ENCODE measurements around the gene SPOCK1.
"Not testable (repeated sequence)": the region's sequence is repeated elsewhere in the genome, so short reads cannot be mapped to it uniquely, and the experiment has no call there.

The SPOCK1 gene

DNA sequence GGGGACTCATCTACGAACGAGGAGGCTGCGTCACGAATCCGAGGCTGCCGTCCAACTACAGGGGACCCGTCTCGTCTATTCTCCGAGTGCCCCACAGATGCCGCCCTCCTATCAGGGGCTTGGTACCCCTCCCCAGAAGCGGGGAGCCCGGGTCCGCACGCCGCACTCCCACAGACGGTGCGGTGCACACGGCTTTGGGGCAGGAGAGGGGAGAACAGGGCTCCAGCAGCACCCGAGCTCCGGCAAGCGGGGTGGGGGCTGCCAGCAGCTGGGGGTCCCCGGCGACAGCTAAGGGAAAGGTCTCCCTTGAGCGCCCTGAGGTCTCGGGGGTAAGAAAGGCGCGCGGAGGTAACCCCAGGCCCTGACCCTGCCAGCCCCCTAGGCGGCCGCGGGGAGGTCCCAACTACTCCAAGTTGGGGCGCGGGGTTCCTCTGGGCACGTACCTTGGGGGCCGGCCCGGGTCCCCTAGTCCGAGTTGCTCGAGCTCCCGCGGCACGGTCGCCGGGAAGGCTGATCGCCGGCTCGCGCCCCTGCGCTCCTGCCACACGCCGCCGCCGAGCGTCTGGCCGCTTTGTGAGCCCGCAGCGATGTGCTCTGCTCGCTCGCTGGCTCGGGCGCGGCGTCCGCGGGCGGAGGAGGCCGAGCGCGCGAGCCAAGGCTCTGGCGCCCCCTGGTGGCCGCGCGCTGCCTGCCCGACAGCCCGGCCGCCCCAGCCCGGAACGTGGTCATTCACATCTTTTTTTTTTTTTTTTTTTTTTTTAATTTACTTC, at the start of gene SPOCK1:
TSS of gene SPOCK1 (minus strand) at position 591 of the 770 bp plus-strand sequence.
- DNase-seq = peak; percentile 41

DNA sequence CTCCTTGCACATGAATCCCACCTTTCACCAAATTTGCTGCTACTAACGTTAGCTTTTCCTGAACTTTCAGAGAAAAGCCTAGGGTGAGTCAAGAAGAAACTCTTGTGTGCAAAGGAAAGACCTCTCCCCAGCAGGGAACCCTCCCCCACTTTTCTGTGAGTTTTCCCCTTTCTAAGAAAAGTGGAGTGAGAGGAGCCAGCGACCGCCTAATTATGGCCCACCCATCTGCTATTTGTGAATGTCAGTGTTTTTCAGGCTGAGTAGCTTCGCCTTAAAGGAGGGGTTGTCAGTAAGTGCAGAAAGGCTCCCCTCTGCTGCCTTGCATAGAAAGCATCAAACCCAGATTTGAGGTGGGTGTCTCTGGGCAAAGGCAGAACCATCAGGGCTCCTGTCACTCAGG, 46.8 kb upstream of the SPOCK1 start:
- DNase-seq = no peak

DNA sequence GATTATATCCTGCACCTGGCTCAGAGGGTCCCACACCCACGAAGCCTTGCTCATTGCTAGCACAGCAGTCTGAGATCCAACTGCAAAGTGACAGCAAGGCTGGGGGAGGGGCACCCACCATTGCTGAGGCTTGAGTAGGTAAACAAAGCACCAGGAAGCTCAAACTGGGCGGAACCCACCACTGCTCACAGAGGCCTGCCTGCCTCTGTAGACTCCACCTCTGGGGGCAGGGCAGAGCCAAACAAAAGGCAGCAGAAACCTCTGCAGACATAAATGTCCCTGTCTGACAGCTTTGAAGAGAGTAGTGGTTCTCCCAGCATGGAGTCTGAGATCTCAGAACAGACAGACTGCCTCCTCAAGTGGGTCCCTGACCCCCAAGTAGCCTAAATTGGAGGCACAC, 36.3 kb upstream of the SPOCK1 start:
- DNase-seq = not testable (repeated sequence)

DNA sequence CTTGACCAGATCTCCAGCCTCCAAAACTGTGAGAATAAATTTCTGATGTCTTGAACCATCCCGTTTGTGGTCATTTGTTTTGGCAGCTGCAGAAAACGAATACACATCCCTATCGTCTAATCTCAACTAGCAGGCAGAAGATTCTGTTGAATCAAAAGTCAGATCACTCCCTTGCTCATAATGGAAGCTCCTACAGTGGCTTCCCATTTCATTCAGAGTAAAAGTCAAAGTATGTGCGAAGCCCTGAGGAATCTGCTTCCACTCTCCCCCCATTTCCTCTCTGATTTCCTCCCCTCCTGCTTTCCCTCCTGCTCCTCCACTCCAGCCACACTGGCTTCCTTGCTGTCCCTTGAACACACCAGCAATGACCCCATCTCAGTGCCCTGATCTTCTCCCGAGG, 34.8 kb upstream of the SPOCK1 start:
- DNase-seq = no peak

DNA sequence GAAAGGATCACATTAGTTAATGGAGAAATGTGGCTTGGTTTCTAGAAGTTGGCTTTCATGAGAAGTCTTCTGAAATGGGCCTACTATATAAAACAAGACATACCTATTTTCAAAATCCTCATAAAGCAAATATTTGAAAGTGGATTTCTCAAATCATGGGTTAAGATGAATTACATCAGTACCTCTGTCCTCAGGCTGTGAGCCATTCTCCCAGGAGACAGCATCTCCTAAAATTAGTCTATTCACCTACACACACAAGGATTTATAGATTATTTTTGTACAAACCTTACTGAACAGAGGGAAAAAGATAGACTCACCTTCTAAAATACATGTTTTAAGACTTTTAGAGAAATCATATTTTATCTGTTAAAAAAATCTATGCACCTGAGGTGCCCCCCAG, 32.1 kb upstream of the SPOCK1 start:
- DNase-seq = no peak

DNA sequence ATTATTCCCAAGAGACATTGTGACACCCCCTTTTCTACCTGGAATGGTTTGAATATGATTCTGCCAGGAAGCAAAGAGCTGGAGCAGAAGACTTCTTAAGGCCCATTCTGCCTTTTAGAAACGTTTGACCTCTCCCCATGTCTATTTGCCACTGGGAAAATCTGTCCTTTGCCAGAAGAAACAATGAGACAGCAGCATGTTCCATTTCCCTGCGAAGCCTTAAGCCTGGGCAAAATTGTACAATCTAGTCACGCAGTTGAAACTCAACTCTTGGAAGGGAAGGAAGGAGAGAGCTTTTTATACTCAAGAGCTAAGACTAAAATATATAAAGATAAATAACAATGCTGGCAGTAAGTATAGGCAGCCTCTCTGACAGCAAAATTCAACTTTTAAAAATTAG, 22.1 kb upstream of the SPOCK1 start:
- DNase-seq = no peak

DNA sequence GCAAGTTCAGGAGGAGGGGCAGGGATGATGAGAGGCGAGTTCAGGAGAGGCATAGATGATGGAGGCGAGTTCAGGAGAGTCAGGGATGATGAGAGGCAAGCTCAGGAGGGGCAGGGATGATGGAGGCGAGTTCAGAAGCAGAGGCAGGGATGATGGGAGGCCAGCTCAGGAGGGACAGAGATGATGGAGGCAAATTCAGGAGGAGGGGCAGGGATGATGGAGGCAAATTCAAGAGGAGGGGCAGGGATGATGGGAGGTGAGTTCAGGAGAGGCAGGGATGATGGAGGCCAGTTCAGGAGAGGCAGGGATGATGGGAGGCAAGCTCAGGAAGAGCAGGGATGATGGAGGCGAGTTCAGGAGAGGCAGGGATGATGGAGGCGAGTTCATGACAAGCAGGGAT, 17.8 kb upstream of the SPOCK1 start:
- no peak for DNase-seq

DNA sequence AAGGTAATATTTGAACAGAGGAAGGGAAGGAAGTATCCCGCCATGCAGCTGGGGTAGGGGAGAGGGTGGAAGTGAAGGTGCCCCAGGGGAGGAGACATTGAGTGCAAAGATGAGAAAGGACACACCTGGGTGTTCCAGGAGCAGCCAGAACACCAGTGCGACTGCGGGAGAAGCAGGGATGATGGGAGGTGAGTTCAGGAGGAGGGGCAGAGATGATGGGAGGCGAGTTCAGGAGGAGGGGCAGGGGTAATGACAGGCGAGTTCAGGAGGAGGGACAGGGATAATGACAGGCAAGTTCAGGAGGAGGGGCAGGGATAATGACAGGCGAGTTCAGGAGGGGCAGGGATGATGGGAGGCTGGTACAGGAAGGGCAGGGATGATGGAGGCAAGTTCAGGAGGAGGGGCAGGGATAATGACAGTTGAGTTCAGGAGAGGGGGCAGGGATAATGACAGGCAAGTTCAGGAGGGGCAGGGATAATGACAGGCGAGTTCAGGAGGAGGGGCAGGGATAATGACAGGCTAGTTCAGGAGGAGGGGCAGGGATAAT, 17.2 kb upstream of the SPOCK1 start:
- DNase-seq = no peak

DNA sequence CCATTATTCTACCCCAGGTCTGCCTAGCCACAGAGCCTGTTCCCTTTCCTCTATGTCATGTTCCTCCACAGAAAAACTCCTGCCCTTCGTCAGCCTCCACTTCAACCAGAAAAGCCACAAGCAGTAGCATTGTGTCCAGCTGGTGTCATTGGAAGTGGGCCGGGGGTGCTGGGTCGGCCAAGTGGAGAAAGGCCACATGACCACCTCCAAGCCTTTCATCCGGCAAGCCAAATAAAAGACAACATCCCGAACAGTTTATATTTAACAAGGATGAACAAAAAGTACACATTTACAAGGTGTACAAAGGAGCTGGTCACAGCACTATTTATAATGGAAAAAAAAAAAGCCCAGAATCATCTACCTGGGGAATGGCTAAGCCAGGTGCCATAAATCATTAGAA, 16.1 kb upstream of the SPOCK1 start:
- no peak for DNase-seq

DNA sequence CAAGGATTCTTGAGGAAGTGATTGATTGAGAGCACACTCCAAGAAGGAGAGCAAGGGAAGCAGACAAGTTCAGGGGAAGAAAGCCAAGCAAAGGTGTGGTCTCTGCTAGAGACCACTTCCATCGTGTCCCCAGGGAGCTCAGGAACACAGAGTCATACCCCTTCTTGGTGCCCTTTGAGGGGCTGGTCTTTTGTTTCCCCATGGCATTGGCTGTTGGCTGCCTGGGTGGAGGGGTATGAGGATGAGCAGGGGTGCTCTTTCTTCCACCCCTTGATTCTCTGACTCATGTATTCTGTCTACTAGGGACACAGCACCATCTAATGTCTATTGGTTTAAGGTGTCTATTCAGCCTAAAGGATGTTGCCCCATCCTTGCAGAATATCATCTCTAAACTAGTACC, 11.5 kb upstream of the SPOCK1 start:
- no peak for DNase-seq

DNA sequence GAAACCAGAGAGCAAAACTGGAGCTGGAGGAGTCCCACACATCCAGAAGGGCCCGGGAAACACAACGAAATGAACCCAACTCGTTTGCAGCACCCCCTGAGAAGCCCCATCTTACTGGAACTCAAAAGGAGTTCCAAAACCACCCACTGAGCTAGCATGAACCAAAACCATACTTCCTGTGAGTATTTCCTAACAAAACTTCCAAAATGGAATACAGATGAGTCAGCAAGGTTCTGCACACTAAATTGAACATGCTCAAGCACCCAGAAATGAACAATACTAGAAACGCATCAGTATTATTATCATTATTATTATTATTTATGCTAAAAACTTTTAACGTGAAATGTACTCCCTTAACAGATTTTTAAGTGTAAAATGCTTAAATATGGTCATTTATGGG, 8.0 kb upstream of the SPOCK1 start:
- DNase-seq = no peak

DNA sequence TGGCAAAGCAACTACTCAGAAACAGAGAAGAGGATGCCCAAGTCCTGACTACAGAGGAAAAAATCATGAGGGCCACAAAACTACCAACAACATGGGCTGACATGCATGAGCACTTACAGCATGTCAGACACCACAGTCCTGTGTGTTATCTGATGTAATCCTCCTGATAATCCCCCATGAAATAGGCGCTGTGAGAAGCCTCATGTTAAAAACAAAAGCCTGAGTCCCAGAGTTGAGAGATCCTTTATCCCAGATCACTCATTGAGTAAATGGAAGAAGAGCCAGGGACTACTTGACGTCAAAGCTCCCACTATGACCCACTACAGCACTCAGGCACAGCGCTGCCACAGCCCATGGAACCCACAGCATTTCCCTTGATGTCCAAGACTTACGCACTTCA, 7.2 kb upstream of the SPOCK1 start:
- no peak for DNase-seq

DNA sequence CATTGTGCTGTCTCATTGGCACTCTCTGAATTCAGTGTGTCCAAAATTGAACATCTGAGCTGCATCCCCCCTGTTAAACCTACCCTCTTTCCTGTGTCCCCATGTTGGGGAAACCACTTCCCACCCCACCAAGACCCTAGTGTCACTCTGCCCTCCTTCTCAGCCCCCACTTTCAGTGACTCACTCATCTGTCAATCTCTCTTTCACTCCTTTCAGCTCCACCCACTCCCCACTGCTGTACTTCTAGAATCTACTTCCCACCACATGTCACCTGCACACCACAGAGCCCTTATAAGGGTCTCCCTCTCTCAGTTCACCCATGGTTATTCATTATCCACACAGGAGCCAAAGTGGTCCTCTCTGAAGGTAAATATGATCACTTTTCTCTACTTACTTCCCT, 5.8 kb upstream of the SPOCK1 start:
- DNase-seq = no peak

DNA sequence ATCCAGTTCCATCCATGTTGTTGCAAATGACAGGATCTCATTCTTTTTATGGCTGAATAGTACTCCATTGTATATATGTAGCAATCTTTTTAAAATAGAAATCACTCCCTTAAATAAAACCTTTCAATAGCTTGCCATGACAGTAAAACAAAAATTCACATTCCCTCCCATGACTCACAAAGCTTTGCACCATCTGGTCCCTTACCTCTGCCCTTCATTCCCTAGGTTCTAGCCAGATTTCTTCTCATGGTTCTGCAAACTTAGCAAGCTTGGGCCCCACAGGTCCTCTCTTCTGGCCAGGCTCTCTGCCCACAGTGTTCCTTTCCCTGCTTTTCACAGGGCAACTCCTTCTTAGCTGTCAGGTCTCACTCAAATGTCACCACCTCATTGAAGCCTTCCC, 4.3 kb upstream of the SPOCK1 start:
- DNase-seq = no peak

DNA sequence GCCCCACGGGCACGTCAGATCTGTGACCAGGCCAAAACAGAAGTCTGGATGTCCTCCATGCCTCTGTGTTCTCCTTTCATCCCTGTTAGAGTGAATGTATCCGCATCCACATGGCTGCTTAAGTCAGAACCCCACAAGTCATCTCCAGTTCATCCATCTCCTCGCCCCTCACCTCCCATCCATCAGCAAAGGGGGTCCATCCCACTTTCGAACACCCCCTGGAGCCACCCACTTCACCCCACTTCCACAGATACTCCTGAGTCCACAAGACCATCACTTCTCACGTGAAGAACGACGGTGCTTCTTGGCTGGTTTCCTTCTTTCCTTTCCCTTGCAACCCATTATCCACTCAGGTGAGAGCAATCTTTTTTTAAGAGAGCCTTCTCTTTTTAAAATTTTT, 3.5 kb upstream of the SPOCK1 start:
- DNase-seq = no peak

DNA sequence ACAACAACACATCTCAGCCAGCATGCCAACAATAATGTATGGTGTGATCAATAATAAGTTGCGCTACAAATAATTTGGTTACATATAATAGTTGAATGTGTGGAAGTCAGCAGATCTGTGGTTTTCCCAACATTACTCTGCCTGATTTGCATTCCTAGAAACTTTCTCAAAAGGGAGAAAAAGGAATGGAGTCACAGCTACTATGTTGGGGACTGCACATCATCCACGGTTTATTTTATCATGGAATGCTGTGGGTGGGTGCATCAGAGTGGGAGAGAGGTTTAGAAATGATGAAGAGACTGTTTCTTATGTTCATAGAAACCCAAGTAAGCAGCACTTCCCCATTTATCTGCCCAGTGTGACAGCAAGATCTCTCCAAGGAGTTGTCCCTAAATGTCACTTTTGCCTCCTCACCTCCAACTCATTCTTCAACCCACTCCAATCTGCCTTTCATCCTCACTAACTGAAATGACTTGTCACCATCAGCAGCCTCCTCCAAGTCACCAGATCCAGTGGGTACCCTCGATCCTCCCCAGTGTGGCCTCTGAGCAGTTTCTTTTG, 2.8 kb upstream of the SPOCK1 start:
- DNase-seq = no peak

DNA sequence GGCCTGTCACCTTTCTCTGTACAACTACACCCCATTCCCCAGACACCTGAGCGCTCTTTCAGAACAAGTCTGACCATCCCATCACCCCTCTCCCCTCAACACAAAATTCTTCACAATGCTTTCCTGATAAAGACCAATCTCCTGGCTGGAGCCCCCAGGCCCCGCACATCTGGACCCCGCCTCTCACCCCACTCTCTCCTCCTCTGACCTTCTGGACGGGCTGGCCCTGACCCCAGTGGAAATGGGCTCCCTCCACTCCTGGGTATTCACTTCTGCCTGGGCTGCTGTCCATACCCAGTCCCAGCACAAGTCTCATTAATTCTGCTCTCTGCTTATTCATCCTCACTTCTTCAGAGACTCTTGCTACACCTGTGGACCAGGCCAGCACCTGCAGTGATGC, 2.1 kb upstream of the SPOCK1 start:
- DNase-seq = no peak

DNA sequence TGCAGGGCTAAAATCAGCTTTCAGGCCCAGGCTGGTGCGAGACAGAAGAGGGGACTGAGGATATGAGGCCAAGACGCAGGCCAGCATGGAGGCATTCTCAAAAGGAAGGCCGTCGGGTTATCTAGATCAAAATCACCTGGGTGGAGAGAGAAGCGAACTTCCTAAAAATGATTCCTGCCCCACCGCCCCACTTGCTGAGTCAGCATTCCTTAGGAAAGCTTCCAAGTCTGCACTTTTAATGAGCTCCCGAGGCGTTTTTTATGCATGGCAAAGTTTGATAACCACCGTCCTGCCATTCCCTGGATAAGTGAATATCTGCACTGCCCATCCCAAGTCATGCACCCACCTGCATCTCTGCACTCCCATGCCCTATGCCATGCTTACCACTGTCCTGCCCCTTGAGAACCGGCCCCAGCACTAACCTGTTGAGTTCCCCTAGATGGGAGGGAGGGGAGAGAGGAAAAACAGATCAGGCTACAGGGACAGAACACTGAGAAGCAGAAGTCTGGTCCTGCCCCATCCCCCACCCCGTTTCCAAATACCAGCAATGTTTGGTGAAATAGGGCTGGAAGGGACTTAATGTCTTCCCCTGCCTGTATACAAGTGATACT, 1.6 kb upstream of the SPOCK1 start:
- DNase-seq = no peak

DNA sequence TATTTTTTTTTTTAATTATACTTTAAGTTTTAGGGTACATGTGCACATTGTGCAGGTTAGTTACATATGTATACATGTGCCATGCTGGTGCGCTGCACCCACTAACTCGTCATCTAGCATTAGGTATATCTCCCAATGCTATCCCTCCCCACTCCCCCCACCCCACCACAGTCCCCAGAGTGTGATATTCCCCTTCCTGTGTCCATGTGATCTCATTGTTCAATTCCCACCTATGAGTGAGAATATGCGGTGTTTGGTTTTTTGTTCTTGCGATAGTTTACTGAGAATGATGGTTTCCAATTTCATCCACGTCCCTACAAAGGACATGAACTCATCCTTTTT, 351 bp upstream of the SPOCK1 start:
- not testable (repeated sequence) for DNase-seq

DNA sequence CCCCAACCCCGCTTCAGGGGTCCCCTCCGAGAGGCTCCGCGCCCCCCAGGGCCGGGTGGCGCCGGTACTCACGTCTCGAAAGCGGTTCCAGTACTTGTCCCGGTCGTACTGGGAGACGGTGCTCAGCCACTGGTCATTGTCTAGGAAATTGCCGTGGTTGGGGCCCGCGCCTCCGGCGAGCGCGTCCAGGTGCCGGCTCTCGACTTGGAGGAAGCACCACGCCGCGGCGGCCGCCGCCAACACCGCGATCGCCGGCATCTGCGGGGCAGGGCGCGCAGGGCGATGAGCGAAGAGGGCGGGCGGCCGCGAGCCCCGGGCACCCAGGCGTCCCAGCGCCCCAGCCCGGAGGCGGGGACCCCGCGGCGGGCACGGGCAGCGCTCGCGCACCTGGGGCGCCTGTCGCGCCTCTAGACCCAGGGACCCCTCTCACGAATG, 808 bp downstream of the SPOCK1 start:
- DNase-seq = no peak

DNA sequence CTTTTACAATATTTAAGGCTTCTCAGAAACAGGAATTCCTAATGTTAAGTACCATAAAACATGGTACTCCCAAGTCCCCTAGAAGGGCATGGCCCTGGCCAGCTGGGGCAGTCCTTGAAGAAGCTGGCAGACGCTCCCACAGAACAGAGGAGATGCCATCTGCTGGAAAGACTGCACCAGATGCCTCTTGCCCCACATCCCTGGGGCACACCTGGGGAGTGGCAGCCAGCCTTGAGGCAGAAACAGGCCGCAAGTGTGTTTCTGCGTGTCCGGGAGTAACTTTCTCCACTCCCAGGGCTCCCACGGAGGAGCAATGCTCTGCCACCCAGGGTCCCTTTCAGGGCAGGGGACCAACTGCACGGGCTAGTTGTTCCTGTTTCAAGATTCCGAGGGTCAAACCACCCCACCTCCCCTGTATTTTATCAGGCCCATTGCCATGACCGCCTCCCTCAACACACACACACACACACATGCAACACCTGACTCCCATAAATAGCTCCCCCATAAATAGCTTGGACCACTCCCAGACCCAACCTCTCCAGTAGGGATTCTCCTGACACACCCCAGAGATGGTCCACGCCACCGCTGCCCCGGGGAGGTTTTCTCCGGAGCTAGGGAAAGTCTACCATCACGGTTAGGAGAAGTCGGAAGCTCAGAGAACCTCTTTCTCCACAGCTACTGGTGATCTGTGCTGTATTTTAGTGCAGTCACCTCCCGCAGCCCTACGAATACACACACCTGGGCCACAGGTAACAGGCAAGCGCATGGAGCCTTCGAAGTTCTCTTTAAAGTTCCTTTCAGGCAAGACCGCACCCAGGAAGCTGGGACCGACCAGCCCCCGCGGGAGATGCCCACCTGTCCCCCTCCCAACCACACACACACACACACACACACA, 1.5 kb downstream of the SPOCK1 start:
- no peak for DNase-seq

DNA sequence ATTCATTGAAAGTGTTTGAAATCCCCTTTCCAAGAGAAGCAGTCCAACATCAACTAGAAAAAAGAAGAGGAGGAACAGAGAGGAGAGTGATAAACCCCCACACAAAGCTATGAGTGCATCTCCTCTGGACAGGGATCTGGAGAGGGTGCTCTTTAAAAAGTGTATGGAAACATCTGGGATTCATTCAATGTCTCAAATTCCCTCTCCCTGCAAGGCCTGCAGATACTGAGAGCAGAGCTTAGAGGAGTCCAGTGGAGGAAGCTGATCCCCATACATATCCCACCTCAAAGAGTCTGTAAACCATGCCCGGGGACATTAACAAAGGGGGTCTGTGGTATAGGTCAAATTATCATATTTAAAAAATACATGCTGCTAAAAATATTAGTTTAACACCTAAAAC, 2.2 kb downstream of the SPOCK1 start:
- no peak for DNase-seq

DNA sequence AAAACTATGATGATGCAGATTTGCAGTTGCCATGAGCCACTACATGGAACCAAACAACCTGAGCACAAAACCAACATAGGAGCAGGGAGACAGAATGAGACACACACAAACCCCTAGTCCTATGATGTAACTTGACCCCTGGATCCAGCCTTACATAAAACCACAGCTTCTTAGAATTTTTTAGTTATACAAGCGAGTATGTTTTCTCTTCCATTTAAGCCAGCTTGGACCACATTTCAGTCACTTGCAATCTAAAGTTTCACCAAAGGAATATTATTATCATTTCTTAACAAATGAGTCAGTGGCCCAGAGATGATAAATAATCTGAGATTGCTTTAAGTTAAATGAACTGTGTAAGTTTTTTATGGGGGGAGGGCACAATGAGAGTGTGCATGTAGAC, 6.8 kb downstream of the SPOCK1 start:
- no peak for DNase-seq

Data from CD4-positive, alpha-beta T cell treated with Interleukin-10 for 1 hour (primary cell).